ENCODE measurements around the gene UACA. TPM values are rescaled to one million over a fixed set of nuclear protein-coding genes. Genes with fewer than 3 reads are reported as not detected.

UACA gene
- total RNA-seq, 1 donor from 2014 or later: 264 TPM

- H3K4me1 Mint-ChIP-seq (ENCODE audit: unreplicated experiment): peaks cover 45% of the 10 kb centered on the region
- no peak for DNase-seq (ENCODE audit: extremely low spot score, unreplicated experiment)
These were observed 72.7 kb downstream of the UACA start for GRCh38 chr15:70690491-70691276.

GRCh38 chr15:70690021-70690420 lies 73.3 kb downstream of the UACA start:
- Mint-ChIP-seq H3K27me3 (ENCODE audit: unreplicated experiment) (no peaks in the 10 kb centered on the region), H3K27ac (ENCODE audit: unreplicated experiment) (peak overlapping the region; percentile 23), H3K36me3 (ENCODE audit: unreplicated experiment) (peaks cover 55% of the 10 kb centered on the region), H3K4me1 (ENCODE audit: unreplicated experiment) (peaks cover 45% of the 10 kb centered on the region), H3K9me3 (ENCODE audit: unreplicated experiment) (no peaks in the 10 kb centered on the region), H3K4me3 (ENCODE audit: unreplicated experiment) (no peak overlapping the region)
- no peak for TF ChIP-seq CTCF (IDR thresholded peaks at IDR 0.05)
- DNase-seq (ENCODE audit: extremely low spot score, unreplicated experiment): no peak

More at GRCh38 chr15:70690491-70691276, 72.7 kb downstream of the UACA start:
- no peaks in the 10 kb centered on the region for H3K27me3 Mint-ChIP-seq (ENCODE audit: unreplicated experiment)
- no peaks in the 10 kb centered on the region for H3K9me3 Mint-ChIP-seq (ENCODE audit: unreplicated experiment)
- peak overlapping the region; percentile 58 for H3K27ac Mint-ChIP-seq (ENCODE audit: unreplicated experiment)
- H3K4me3 Mint-ChIP-seq (ENCODE audit: unreplicated experiment): no peak overlapping the region
- H3K36me3 Mint-ChIP-seq (ENCODE audit: unreplicated experiment): peaks cover 53% of the 10 kb centered on the region
- TF ChIP-seq CTCF (IDR thresholded peaks at IDR 0.05): no peak

- no peaks in the 10 kb centered on the region for H3K9me3 Mint-ChIP-seq (ENCODE audit: unreplicated experiment)
These were observed 75.9 kb downstream of the UACA start for GRCh38 chr15:70687482-70687881.

GRCh38 chr15:70680817-70681216 lies 82.5 kb downstream of the UACA start:
- TF ChIP-seq CTCF (IDR thresholded peaks at IDR 0.05): no peak
- Mint-ChIP-seq H3K4me3 (ENCODE audit: unreplicated experiment) (no peak overlapping the region), H3K9me3 (ENCODE audit: unreplicated experiment) (no peaks in the 10 kb centered on the region), H3K36me3 (ENCODE audit: unreplicated experiment) (peaks cover 62% of the 10 kb centered on the region), H3K27me3 (ENCODE audit: unreplicated experiment) (no peaks in the 10 kb centered on the region), H3K27ac (ENCODE audit: unreplicated experiment) (peak overlapping the region; percentile 32), H3K4me1 (ENCODE audit: unreplicated experiment) (peaks cover 14% of the 10 kb centered on the region)
- DNase-seq (ENCODE audit: extremely low spot score, unreplicated experiment): no peak

More at GRCh38 chr15:70687482-70687881, 75.9 kb downstream of the UACA start:
- Mint-ChIP-seq H3K4me3 (ENCODE audit: unreplicated experiment) (no peak overlapping the region), H3K27me3 (ENCODE audit: unreplicated experiment) (no peaks in the 10 kb centered on the region), H3K36me3 (ENCODE audit: unreplicated experiment) (peaks cover 55% of the 10 kb centered on the region), H3K4me1 (ENCODE audit: unreplicated experiment) (peaks cover 37% of the 10 kb centered on the region), H3K27ac (ENCODE audit: unreplicated experiment) (no peak overlapping the region)
- TF ChIP-seq CTCF (IDR thresholded peaks at IDR 0.05): no peak
- DNase-seq (ENCODE audit: extremely low spot score, unreplicated experiment): no peak

GRCh38 chr15:70679919-70680231 lies 83.5 kb downstream of the UACA start:
- Mint-ChIP-seq H3K4me3 (ENCODE audit: unreplicated experiment) (no peak overlapping the region), H3K4me1 (ENCODE audit: unreplicated experiment) (peaks cover 14% of the 10 kb centered on the region), H3K9me3 (ENCODE audit: unreplicated experiment) (no peaks in the 10 kb centered on the region), H3K27ac (ENCODE audit: unreplicated experiment) (peak overlapping the region; percentile 32), H3K27me3 (ENCODE audit: unreplicated experiment) (no peaks in the 10 kb centered on the region), H3K36me3 (ENCODE audit: unreplicated experiment) (peaks cover 65% of the 10 kb centered on the region)
- TF ChIP-seq CTCF (IDR thresholded peaks at IDR 0.05): peak; percentile 18
- no peak for DNase-seq (ENCODE audit: extremely low spot score, unreplicated experiment)

Measured in osteocyte (in vitro differentiated cells).